GM12865 (cell line): ENCODE data around the gene NUP43.
A peak's percentile ranks its signal among the peaks of the same experiment; 100 is the strongest.

ENCODE experiments used
- DNase-seq: peaks from one replicate; pipeline ENCODE4 v3.0.0; 2010; ENCODE audit warnings: low read depth
- H3K4me3 ChIP-seq: 2 replicates; pipeline ENCODE4 v1.5.1; 2011; ENCODE audit warnings: mild to moderate bottlenecking, low read depth, low read length, control low read depth
- TF ChIP-seq, protein P1 (sequence below): IDR thresholded peaks from 2 replicates; pipeline ENCODE4 v1.5.1; 2011; ENCODE audit warnings: low read length, control low read depth, low read depth, inconsistent platforms; ENCODE audit not compliant: insufficient read depth; ENCODE audit errors: missing control alignments

The NUP43 gene, protein sequence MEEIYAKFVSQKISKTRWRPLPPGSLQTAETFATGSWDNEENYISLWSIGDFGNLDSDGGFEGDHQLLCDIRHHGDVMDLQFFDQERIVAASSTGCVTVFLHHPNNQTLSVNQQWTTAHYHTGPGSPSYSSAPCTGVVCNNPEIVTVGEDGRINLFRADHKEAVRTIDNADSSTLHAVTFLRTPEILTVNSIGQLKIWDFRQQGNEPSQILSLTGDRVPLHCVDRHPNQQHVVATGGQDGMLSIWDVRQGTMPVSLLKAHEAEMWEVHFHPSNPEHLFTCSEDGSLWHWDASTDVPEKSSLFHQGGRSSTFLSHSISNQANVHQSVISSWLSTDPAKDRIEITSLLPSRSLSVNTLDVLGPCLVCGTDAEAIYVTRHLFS

DNA sequence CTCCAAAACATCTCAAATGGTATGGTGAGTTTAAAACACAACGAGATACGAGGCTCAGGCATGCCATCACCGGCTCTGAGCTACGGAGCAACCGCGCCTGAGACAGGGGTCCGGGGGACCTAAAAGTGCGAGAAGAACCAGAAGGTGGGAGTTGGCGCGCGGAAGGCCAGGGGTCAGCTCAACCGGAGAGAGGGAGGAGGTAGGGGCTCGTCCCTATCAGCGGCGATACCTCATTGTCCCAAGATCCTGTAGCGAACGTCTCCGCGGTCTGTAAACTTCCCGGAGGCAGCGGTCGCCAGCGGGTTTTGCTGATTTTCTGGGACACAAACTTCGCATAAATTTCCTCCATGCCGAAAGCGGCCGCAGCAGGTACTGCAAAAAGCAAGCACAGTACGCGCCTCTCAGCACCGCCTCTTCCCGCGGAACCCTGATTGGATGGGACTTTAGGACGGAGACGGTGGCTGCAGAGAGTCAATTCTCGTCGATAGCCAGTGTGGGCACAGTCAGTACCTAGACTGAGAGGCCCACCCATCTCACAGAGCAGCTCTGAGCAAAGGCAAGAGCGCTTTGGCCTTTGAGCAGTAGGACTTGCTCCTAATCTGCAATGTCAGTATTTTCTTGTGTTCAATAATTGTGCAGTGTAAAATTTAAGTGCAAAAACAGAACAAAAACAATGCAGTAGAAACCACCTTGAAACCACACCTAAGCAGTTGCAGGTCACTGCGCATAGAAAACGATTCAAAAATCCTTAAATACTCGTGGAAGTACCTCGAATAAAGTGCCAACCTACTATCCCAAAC lies at the start of gene NUP43:
NUP43 (minus strand) TSS at position 383 of the 800 bp plus-strand sequence; CDS start at position 349, 34 bp downstream.
- TF ChIP-seq, protein P1, sequence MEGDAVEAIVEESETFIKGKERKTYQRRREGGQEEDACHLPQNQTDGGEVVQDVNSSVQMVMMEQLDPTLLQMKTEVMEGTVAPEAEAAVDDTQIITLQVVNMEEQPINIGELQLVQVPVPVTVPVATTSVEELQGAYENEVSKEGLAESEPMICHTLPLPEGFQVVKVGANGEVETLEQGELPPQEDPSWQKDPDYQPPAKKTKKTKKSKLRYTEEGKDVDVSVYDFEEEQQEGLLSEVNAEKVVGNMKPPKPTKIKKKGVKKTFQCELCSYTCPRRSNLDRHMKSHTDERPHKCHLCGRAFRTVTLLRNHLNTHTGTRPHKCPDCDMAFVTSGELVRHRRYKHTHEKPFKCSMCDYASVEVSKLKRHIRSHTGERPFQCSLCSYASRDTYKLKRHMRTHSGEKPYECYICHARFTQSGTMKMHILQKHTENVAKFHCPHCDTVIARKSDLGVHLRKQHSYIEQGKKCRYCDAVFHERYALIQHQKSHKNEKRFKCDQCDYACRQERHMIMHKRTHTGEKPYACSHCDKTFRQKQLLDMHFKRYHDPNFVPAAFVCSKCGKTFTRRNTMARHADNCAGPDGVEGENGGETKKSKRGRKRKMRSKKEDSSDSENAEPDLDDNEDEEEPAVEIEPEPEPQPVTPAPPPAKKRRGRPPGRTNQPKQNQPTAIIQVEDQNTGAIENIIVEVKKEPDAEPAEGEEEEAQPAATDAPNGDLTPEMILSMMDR: peak; percentile 47
- peak; percentile 98 for DNase-seq
- peak within 1 kb of the TSS; percentile 97 for H3K4me3 ChIP-seq

DNA sequence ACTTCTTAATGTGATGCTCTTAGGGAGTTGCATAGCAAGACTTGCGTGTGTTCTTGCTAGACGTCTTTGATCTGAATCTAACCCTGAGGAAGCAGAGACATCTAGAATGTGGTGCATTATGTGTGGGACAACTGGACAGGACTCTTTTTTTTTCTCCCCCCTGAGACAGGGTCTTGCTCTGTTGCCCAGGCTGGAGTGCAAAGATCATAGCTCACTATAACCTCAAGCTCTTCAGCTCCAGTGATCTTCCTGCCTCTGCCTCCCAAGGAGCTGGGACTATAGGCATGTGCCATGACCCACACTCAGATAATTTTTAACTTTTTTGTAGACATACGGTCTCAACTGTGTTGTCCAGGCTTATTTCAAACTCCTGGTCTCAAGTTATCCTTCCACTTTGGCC lies 37.2 kb upstream of the NUP43 start:
- TF ChIP-seq, protein P1: no peak
- no peak for DNase-seq
- H3K4me3 ChIP-seq: no peak overlapping the region

DNA sequence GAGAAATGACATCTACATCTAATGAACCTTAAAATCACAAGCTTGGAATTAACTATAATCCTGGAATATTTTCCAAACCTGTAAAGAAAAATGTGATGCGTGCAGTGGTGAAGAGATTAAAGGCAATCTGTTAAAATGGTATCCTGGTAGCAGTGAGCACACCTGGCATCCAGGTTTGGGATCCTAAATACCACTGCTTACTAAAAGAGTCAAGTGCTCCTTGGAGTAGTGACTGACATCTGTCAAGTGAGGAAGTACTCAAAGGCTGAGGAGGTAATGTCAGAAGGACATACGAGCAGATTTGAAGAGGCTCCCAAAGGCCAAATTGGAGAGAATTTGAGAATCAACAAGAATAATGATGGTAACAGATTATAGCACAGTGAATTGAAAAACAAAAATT lies 36.0 kb upstream of the NUP43 start:
- no peak for DNase-seq
- no peak overlapping the region for H3K4me3 ChIP-seq
- TF ChIP-seq, protein P1: no peak

DNA sequence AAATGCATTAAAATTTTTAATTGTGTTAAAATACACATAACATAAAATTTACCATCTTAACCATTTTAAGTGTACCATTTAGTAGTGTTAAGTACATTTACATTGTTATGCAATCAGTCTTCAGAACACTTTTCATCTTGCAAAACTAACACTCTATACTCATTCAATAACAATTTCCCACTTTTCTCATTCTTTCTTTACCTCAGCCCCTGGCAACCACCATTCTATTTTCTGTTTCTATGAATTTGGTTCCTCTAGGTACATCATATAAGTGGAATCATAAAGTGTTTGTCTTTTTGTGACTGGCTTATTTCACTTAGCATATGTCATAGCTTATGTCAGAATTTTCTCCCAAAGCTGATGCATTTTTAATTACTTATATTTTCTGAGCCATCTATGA lies 35.4 kb upstream of the NUP43 start:
- TF ChIP-seq, protein P1: no peak

DNA sequence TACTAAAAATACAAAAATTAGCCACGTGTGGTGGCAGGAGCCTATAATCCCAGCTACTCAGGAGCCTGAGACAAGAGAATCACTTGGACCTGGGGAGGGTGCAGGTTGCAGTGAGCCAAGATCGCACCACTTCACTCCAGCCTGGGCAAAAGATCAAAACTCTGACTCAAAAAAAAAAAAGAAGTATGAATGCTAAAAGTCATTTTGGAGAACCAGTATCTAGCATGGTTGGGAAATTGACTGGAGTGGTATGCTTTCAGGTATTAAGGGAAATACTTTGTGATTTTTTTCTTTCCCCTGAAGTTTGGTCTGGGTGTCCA lies 33.3 kb upstream of the NUP43 start:
- TF ChIP-seq, protein P1: no peak
- no peak overlapping the region for H3K4me3 ChIP-seq

More for the DNA sequence above, 35.4 kb upstream of the NUP43 start:
- no peak overlapping the region for H3K4me3 ChIP-seq
- no peak for DNase-seq

DNA sequence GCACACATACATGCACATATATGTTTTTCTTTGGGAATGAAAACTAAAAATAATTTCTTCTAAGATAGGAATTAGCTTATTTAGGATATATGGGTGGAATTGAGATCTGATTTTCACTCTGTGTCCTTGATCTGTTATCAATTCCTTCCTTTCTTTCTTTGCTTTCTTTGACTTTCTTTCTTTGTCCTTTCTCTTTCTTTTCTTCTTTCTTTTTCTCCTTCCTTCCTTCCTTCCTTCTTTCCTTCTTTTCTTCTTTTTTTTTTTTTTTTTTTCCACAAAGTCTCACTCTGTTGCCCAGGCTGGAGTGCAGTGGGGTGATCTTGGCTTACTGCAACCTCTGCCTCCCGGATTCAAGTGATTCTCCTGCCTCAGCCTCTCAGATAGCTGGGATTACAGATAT lies 31.3 kb upstream of the NUP43 start:
- no peak for DNase-seq
- TF ChIP-seq, protein P1: no peak
- no peak overlapping the region for H3K4me3 ChIP-seq

More for the DNA sequence above, 33.3 kb upstream of the NUP43 start:
- no peak for DNase-seq
